ENCODE measurements around the gene MEX3D.

The MEX3D gene

GRCh38 chr19:1514986-1515721 is 53.0 kb downstream of the MEX3D start:
- DNase-seq, result no peak

- DNase-seq, result no peak
These were observed 53.8 kb downstream of the MEX3D start for GRCh38 chr19:1514295-1514661.

GRCh38 chr19:1513499-1514294 is 54.4 kb downstream of the MEX3D start:
- no peak for DNase-seq

- no peak for DNase-seq
These were observed 55.2 kb downstream of the MEX3D start, which contains the start of gene ADAMTSL5 for GRCh38 chr19:1512671-1513498. TSS of gene ADAMTSL5 (minus strand) at chr19:1513019. CDS start at chr19:1510943, 2,076 bp downstream.

GRCh38 chr19:1511318-1512317 is 56.5 kb downstream of the MEX3D start:
- DNase-seq, result no peak

DNA sequence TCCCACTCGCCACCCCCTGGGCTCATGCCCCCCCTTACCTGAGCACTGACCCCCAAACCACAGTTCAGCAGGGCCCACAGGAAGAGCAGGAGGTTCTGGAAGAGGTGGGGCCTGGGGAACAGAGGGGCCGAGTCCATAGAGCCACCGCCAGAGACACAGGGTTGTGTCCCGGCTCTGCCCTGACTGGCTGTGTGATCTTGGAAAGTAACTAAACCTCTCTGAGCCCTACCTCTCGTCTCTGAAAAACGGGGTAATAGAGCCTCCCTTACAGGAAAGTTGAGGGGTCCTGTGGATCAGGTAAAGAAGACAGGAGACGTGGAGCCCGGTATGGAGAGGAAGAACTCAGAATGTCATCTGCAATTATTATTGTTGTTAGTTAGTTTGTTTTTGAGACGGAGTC is 57.3 kb downstream of the MEX3D start:
- DNase-seq, result no peak

DNA sequence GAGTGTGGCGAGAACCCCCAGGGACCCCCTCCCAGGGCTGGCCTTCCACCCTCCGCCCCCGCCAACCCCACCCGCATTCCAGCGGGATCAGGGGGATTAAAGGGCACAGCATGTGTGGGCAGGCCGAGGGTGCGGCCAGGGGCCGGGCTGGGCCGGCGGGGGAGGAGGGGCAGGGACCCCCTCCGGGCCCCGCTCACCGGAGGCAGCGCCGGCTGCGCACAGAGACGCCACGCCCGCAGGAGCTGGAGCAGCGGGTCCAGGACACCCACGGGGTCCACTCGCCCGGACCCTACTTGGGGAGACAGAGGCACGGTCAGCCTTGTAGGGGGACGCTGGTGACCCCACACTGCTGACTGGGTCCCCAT is 57.7 kb downstream of the MEX3D start:
- DNase-seq, result no peak

DNA sequence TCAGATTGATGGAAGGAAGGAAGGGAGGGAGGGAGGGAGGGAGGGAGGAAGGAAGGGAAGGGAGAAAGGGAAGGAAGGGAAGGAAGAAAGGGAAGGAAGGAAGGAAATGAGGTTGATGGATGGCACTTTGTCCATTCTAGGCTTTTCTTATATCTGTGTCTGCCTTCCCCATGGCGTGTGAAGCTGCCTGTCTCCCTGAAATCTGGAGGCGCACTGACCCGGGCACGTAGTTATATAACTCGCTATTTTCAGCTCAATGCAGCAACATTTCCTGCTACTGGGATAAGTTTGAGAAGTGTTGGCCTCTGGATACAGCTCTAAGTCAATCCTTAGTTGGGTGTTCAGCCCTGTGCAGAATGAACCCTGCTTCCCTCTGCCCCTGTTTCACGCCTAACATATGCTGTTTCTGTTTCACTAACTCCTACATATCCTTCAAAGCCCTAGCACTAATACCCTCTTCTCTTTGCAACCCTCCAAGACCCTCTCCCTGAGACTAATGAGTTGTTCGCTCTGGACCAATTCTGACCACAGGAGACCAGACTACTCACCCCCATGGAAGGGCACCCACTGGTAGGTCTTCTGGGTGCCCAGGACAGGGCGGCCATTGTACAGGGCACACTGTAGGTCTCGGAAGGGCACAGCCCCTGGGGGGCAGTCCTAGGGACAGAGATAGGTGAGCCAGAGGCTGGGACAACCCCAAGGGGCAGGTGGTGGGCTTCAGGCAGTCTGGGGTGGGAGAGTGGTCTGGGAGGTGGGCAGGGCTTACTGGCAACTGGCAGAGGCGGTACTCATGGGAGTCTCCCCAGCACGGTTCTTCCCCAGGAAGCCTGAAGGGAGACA is 58.3 kb downstream of the MEX3D start:
- DNase-seq, result no peak

DNA sequence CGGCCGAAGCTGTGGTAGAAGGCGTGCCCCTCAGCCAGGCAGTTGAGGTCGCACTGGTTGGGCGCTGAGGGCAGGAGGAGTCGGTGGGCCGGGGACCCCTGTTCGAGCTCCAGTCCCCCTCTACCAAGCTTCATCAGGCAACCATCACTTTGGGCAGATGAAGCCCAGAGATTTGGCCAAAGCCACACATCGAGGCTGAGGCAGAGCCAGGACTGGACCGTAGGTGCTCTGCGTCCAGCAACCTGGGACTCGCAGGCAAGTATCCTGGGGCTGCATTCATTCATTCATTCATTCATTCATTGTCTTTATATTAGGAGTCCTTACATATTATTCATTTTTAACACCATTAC is 59.6 kb downstream of the MEX3D start:
- DNase-seq, result no peak

DNA sequence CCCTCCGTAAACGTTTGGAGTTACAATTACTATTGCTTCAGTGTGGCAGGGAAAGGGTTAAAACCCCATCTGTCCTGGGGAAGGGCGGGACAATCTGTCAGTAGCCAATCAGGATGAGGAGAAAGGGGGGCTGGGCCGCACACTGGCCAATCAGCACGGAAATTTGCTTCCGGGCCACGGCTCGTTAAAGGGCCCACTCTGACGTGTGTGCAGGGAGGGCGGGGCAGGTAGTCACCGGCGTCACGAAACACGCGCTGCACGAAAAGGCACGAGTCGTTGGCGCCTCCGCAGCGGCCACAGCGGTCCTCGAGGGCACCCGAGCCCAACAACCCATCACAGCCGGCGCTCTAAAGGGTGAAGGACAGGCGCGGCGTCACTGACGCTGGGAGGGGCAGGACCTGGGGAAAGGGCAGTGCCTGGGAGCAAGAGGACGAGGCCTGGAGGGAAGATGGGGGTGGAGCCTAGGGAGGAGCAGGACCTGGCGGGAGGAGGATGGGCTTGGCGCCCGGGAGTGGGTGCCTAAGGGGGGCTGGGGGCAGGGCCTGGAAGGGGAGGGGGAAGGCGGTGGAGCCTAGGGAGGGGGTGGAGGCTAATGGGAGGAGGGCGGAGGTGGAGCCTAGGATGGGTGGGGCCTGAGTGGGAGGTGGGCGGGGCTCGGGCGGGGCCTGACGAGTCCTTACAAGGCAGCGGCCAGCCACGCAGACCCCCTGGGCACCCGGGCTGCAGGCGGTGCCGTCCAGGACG is 60.2 kb downstream of the MEX3D start:
- no peak for DNase-seq

GRCh38 chr19:1507192-1507660 is 60.9 kb downstream of the MEX3D start:
- DNase-seq, result no peak

DNA sequence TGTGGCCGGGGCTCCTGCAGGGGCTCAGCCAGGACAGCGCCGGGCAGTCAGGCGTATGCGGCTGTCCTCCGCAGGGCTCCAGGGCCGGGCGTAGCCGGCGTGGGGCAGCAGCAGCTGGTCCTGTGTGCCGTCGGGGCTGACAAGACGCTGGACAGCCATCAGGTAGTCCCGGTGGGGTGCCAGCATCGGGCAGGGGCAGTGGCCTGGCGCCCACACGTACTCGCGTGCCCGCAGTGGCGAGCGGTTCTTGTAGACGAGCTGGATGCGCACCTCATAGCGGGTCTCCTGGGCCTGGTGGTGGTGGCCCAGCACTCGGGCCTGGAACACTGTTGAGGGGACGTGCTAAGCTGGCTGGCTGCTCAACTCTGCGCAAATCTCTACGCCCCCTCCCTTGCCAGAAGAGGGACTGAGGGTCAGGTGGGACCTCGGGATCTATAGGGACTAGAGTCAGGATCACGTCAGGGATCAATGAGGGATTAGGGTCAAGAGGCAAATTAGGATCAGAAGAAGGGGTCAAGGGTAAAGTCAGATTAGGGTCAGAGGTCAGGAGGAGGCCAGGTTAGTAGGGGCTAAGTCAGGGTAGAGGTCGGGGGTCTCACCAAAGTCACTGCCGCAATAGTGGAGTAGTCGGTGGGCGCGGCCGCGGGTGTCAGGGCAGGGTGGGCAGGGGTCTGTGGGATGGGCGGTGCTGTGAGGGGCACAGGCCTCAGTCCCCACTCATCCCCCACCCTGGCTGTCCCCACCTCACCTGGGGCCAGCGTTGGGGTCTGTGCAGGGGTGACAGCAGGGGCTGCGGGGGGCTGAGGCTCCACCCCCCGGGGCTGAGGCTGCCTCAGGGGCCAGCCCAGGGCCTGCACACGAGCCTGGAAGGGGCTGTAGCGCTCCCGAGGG is 61.9 kb downstream of the MEX3D start:
- no peak for DNase-seq

- no peak for DNase-seq
These were observed 63.1 kb downstream of the MEX3D start for GRCh38 chr19:1505012-1505411.
